WI38 (cell line): Measurements from ENCODE around the gene PDXP.

Experiments
- H3K4me3 ChIP-seq: 2 replicates; pipeline ENCODE4 v1.5.1; 2011; ENCODE audit warnings: low read depth, mild to moderate bottlenecking, control low read depth, low read length
- TF ChIP-seq, protein P1 (sequence below): IDR thresholded peaks from 2 replicates; pipeline ENCODE4 v1.5.1; 2012; ENCODE audit warnings: low read depth, mild to moderate bottlenecking, control low read depth, low read length

PDXP gene

DNA sequence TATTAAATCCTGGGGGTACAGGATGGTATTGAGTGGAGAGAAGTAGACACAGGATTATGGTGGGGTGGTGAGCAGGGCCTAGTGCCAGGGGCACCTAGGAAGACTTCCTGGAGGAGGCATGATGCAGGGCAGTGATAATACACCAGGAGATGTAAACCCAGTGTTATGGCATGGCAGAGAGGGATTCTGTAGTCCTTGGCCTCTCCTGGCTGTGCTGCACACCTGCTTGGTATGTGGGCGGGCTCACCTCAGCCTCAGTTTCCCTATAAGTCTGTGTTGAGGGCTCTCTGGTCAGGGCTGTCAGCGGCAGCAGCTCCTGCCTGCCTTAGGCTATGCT is 2.2 kb downstream of the PDXP start:
- TF ChIP-seq, protein P1, sequence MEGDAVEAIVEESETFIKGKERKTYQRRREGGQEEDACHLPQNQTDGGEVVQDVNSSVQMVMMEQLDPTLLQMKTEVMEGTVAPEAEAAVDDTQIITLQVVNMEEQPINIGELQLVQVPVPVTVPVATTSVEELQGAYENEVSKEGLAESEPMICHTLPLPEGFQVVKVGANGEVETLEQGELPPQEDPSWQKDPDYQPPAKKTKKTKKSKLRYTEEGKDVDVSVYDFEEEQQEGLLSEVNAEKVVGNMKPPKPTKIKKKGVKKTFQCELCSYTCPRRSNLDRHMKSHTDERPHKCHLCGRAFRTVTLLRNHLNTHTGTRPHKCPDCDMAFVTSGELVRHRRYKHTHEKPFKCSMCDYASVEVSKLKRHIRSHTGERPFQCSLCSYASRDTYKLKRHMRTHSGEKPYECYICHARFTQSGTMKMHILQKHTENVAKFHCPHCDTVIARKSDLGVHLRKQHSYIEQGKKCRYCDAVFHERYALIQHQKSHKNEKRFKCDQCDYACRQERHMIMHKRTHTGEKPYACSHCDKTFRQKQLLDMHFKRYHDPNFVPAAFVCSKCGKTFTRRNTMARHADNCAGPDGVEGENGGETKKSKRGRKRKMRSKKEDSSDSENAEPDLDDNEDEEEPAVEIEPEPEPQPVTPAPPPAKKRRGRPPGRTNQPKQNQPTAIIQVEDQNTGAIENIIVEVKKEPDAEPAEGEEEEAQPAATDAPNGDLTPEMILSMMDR = no peak
- no peak overlapping the region for H3K4me3 ChIP-seq

DNA sequence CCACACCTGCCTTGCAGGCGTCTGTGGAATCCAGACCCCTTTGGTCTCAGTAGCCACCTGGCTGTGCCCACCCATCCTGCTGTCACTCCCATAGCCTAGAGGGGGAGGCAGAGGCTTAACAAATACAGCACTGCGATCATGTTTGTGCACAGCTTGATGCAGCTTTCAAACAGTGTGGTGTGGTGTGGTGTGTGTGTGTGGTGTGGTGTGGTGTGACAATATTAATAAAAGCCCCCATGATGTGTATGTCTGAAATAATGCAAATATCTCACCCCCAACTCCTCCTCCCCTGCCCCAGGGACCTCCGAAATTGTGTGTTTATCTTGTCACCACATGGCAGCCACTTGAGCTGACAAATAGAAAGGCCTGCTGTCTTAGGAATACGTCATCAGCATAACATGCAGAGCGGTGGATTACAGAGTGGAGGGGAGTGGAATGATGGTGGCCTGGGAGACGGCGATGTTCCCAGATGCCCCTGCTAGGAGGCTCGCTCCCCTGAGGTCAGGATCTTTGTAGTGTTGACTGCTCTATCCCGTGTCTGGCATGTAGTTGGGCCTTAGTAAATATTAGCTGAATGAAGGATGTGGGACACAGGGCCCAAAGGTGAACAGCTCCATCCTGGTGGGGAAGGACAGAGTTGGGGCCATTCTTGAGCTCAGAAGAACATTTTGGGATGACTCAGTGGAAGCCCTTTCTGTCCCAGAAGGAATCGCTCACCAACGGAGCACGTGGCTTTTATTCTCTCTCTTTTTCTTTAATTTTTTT is 2.8 kb downstream of the PDXP start:
- H3K4me3 ChIP-seq = no peak overlapping the region
- TF ChIP-seq, protein P1 = peak; percentile 38; the same call in 1 of the 2 replicates

DNA sequence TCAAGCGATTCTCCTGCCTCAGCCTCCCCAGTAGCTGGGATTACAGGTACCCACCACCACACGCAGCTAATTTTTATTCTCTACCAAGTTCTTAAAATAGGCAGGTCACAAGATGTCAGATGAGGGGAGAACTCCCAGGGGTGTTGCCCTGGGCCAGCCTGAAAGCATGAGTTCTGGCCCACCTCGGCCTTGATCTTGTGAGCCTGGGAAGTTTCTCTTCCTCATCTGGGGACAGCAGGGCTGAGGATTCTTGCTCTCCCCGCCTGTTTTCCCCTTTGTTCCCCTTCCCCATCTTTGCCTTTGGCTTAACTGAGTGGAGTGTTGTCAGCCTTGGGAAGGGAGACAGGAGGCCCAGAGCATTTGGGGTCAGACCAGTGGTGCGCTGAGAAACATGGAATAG is 3.5 kb downstream of the PDXP start:
- TF ChIP-seq, protein P1 = no peak
- H3K4me3 ChIP-seq = no peak overlapping the region

DNA sequence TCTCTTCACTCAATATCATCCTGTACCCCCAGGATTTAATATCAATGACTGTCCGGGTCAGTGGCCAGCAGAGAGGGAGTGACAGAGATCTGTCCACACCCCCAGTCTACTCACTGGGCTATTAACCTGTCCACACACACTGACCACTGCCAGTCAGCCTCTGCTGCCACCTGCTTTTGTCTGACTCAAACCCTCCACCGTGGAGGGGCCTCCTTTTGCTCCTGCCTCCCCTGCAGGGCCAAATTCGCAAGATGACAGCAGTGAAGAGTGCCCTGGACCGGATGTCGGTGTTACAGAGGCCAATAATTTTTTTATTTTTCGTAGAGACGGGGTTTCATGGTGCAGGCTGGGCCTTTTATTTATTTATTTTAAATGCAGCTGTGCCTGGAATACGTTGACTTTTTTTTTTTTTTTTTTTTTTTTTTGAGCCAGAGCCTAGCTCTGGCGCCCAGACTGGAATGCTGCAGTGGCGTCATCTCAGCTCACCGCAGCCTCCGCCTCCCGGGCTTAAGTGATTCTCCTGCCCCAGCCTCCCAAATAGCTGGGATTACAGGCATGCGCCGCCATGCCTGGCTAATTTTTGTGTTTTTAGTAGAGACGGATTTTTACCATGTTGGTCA is 5.1 kb downstream of the PDXP start:
- no peak overlapping the region for H3K4me3 ChIP-seq
- TF ChIP-seq, protein P1 = no peak

DNA sequence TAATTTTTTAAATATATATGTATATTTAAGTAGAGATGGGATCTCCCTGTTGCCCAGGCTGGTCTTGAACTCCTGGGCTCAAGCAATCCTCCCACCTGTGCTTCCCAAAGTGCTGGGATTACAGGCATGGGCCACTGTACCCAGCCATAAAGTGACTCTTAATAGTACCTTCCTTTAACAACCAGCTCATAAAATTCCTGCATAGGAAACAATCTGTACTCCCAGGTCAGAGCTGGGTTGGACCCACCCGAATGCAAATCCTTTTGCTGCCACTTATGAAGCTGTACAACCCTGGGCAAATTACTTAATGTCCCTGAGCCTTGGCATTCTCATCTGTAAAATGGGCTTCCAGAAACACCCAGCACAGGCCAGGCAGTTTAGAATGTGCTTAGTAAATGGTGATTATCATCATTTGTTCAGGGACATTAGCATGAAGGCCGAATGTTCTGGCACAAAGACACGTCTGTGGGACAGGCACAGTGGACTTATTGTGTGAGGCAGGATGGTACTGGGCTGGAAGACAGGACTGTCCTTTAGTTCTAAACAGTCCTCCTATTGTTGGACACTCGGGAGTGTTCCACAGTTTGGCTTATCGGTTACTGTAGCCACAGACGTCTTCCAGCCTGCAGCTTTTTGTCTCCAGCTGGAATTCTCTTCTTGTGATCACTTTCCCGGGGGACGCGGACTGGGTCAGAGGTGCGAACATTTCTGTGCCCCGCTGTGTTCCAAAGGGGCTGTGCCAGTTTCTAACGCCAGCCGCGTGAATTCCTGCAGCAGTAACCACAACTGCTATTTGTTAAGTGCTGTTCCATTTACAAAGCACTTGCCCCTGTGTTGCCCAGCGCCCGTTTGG is 6.0 kb downstream of the PDXP start:
- H3K4me3 ChIP-seq = no peak overlapping the region
- TF ChIP-seq, protein P1 = no peak

DNA sequence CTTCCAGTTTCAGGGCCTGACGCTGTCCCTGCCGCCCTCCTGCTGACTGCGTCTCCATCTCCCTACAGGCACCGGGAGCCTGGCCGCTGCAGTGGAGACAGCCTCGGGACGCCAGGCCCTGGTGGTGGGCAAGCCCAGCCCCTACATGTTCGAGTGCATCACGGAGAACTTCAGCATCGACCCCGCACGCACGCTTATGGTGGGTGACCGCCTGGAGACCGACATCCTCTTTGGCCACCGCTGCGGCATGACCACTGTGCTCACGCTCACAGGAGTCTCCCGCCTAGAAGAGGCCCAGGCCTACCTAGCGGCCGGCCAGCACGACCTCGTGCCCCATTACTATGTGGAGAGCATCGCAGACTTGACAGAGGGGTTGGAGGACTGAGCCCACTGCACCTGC is 7.0 kb downstream of the PDXP start:
- TF ChIP-seq, protein P1 = no peak
- H3K4me3 ChIP-seq = no peak overlapping the region
